H9 (cell line): ENCODE data around the gene XRRA1. TPM values are rescaled to one million over a fixed set of nuclear protein-coding genes. Genes with fewer than 3 reads are reported as not detected.

Experiments
- DNase-seq: peaks from one replicate; pipeline ENCODE4 v3.0.0-alpha.2; 2017
- H2AFZ ChIP-seq: one replicate; pipeline ENCODE4 v1.6.1; 2013; ENCODE audit warnings: mild to moderate bottlenecking, low read length, control low read depth, moderate library complexity
- H2AK5ac ChIP-seq: 2 replicates; pipeline ENCODE4 v1.6.1; 2013; ENCODE audit warnings: low read length, control low read depth, mixed read lengths; ENCODE audit not compliant: insufficient read length
- H2BK120ac ChIP-seq: one replicate; pipeline ENCODE4 v1.6.1; 2013; ENCODE audit warnings: low read depth, mild to moderate bottlenecking, low read length, control low read depth, inconsistent platforms; ENCODE audit not compliant: poor library complexity, severe bottlenecking
- H2BK12ac ChIP-seq: 2 replicates; pipeline ENCODE4 v1.6.1; 2013; ENCODE audit warnings: low read length, control low read depth, mixed read lengths, low read depth; ENCODE audit not compliant: insufficient read length
- H2BK15ac ChIP-seq: 2 replicates; pipeline ENCODE4 v1.6.1; 2013; ENCODE audit warnings: low read depth, low read length, control low read depth
- H2BK20ac ChIP-seq: one replicate; pipeline ENCODE4 v1.6.1; 2013; ENCODE audit warnings: low read depth, mild to moderate bottlenecking, low read length, control low read depth, inconsistent platforms; ENCODE audit not compliant: poor library complexity, severe bottlenecking
- H2BK5ac ChIP-seq: 2 replicates; pipeline ENCODE4 v1.6.1; 2013; ENCODE audit warnings: low read length, control low read depth, mixed read lengths; ENCODE audit not compliant: insufficient read length
- H3K14ac ChIP-seq: 2 replicates; pipeline ENCODE4 v1.6.1; 2013; ENCODE audit warnings: low read length, control low read depth; ENCODE audit not compliant: insufficient read depth
- H3K18ac ChIP-seq: 2 replicates; pipeline ENCODE4 v1.6.1; 2013; ENCODE audit warnings: low read depth, mild to moderate bottlenecking, mixed read lengths, low read length, control low read depth; ENCODE audit not compliant: insufficient read length
- H3K23ac ChIP-seq: 2 replicates; pipeline ENCODE4 v1.6.1; 2013; ENCODE audit warnings: low read length, control low read depth, mixed read lengths, low read depth; ENCODE audit not compliant: insufficient read length
- H3K23me2 ChIP-seq: 2 replicates; pipeline ENCODE4 v1.6.1; 2013; ENCODE audit warnings: low read depth, mild to moderate bottlenecking, mixed read lengths, low read length, control low read depth; ENCODE audit not compliant: insufficient read length, poor library complexity, severe bottlenecking
- H3K27ac ChIP-seq: 2 replicates; pipeline ENCODE4 v1.5.1; 2013; ENCODE audit warnings: low read length, control low read depth, mixed read lengths, low read depth; ENCODE audit not compliant: insufficient read length
- H3K27me3 ChIP-seq: 2 replicates; pipeline ENCODE4 v1.6.1; 2013; ENCODE audit warnings: low read length, control low read depth, inconsistent platforms; ENCODE audit not compliant: insufficient read depth
- H3K4ac ChIP-seq: 2 replicates; pipeline ENCODE4 v1.6.1; 2013; ENCODE audit warnings: low read depth, mild to moderate bottlenecking, control low read depth, inconsistent platforms, low read length, moderate library complexity
- H3K4me1 ChIP-seq: 2 replicates; pipeline ENCODE4 v1.6.1; 2013; ENCODE audit warnings: low read length, control low read depth, inconsistent platforms; ENCODE audit not compliant: insufficient read depth
- H3K4me2 ChIP-seq: 2 replicates; pipeline ENCODE4 v1.6.1; 2013; ENCODE audit warnings: low read length, control low read depth, mixed read lengths; ENCODE audit not compliant: insufficient read length, insufficient read depth
- H3K56ac ChIP-seq: 2 replicates; pipeline ENCODE4 v1.6.1; 2013; ENCODE audit warnings: low read depth, mild to moderate bottlenecking, mixed read lengths, low read length, control low read depth; ENCODE audit not compliant: insufficient read length
- H3K79me1 ChIP-seq: 2 replicates; pipeline ENCODE4 v1.6.1; 2013; ENCODE audit warnings: low read depth, mild to moderate bottlenecking, moderate library complexity, low read length, control low read depth, inconsistent platforms; ENCODE audit not compliant: insufficient read depth, poor library complexity, severe bottlenecking
- H3K79me2 ChIP-seq: 2 replicates; pipeline ENCODE4 v1.6.1; 2013; ENCODE audit warnings: low read length, control low read depth, inconsistent platforms; ENCODE audit not compliant: insufficient read depth
- H3K9ac ChIP-seq: 2 replicates; pipeline ENCODE4 v1.6.1; 2013; ENCODE audit warnings: low read length, control low read depth, mixed read lengths; ENCODE audit not compliant: insufficient read length; ENCODE audit errors: extremely low read depth
- H3K9me3 ChIP-seq: one replicate; pipeline ENCODE4 v1.6.1; 2013; ENCODE audit warnings: low read depth, low read length, inconsistent platforms; ENCODE audit not compliant: control insufficient read depth
- H3T11ph ChIP-seq: one replicate; pipeline ENCODE4 v1.6.1; 2013; ENCODE audit warnings: mild to moderate bottlenecking, low read length, control low read depth, inconsistent platforms
- H4K20me1 ChIP-seq: one replicate; pipeline ENCODE4 v1.6.1; 2013; ENCODE audit not compliant: control insufficient read depth, insufficient read length, insufficient read depth
- H4K5ac ChIP-seq: 2 replicates; pipeline ENCODE4 v1.6.1; 2013; ENCODE audit warnings: low read depth, mild to moderate bottlenecking, mixed read lengths, low read length, control low read depth; ENCODE audit not compliant: insufficient read length
- H4K8ac ChIP-seq: replicated peaks from 2 replicates; pipeline ENCODE4 v1.6.1; 2013; ENCODE audit warnings: low read length, control low read depth, mixed read lengths, low read depth; ENCODE audit not compliant: insufficient read length
- H4K91ac ChIP-seq: 2 replicates; pipeline ENCODE4 v1.6.1; 2013; ENCODE audit warnings: low read depth, mild to moderate bottlenecking, moderate library complexity, mixed read lengths, low read length, control low read depth; ENCODE audit not compliant: insufficient read length
- H3K27ac Mint-ChIP-seq, 3 experiments: 2 replicates in 2 of 3; 3 replicates in 1 of 3; pipeline ENCODE4 v1.8.0; 2020 to 2021; ENCODE audit warnings: mixed read lengths in 3 of 3, mild to moderate bottlenecking in 1 of 3, moderate library complexity in 1 of 3
- H3K27me3 Mint-ChIP-seq: 2 replicates; pipeline ENCODE4 v1.8.0; 2021; ENCODE audit warnings: low read depth, mild to moderate bottlenecking, moderate library complexity, mixed read lengths
- H3K36me3 Mint-ChIP-seq, 3 experiments: 2 replicates in 2 of 3; 3 replicates in 1 of 3; pipeline ENCODE4 v1.8.0; 2020 to 2021; ENCODE audit warnings: low read depth in 3 of 3, mixed read lengths in 3 of 3; ENCODE audit not compliant: insufficient read depth in 1 of 3
- H3K4me1 Mint-ChIP-seq, 2 experiments: 2 replicates each; pipeline ENCODE4 v1.8.0; 2020; ENCODE audit warnings: mixed read lengths in 2 of 2
- H3K4me3 Mint-ChIP-seq, 2 experiments: 2 replicates in 1 of 2; 3 replicates in 1 of 2; pipeline ENCODE4 v1.8.0; 2020 to 2021; ENCODE audit warnings: mild to moderate bottlenecking in 2 of 2, mixed read lengths in 2 of 2, moderate library complexity in 1 of 2
- H3K9me3 Mint-ChIP-seq, 2 experiments: 2 replicates in 1 of 2; 3 replicates in 1 of 2; pipeline ENCODE4 v1.8.0; 2020; ENCODE audit warnings: mild to moderate bottlenecking in 2 of 2, mixed read lengths in 2 of 2, moderate library complexity in 1 of 2
- CTCF ChIP-seq: fragments of 200-600 bp; sonication (generic); conservative IDR thresholded peaks from 3 replicates; pipeline ENCODE4 v1.8.0; 2021; ENCODE audit warnings: antibody characterized with exemption, mild to moderate bottlenecking
- WGBS: extraction: QIAGEN DNeasy Blood & Tissue Kit; methylation state at CpG from one replicate; pipeline ENCODE4 v1.1.7; 2013; ENCODE audit warnings: missing lambda C conversion rate, low lambda C conversion rate, mixed read lengths; ENCODE audit not compliant: insufficient read length; ENCODE audit errors: extremely low coverage; 5-methylcytosine and 5-hydroxymethylcytosine counted together
- total RNA-seq: library from RNA; stranded (reverse); gene quantifications from 2 replicates; pipeline ENCODE4 v1.2.1, GENCODE V29; 2021

Gene XRRA1
- total RNA-seq, 1 experiment from 2014 or later, result 4.5 TPM

GRCh38 chr11:74847895-74848294, 101.0 kb downstream of the XRRA1 start:
- no peak overlapping the region for H2BK15ac ChIP-seq
- H2BK12ac ChIP-seq, result no peak overlapping the region
- no peak overlapping the region for H4K8ac ChIP-seq
- no peak overlapping the region for H2AFZ ChIP-seq
- Mint-ChIP-seq H3K4me1 (peaks cover 16 to 20% of the 10 kb centered on the region in 2 experiments), H3K36me3 (peaks cover 3 to 36% (median 9%) of the 10 kb centered on the region in 3 experiments; a peak in 4 of 7 replicates), H3K27ac (no peak overlapping the region; a peak in 1 of 7 replicates), H3K4me3 (no peak overlapping the region), H3K27me3 (no peaks in the 10 kb centered on the region), H3K9me3 (no peaks in the 10 kb centered on the region)
- no peak overlapping the region for H3K9ac ChIP-seq
- H3T11ph ChIP-seq, result no peak overlapping the region
- no peaks in the 10 kb centered on the region for H3K23me2 ChIP-seq
- no peak overlapping the region for H3K14ac ChIP-seq
- H4K91ac ChIP-seq, result no peak overlapping the region
- DNase-seq, result no peak
- H3K56ac ChIP-seq, result no peak overlapping the region
- no peak overlapping the region for H2BK120ac ChIP-seq
- H2BK20ac ChIP-seq, result no peak overlapping the region
- H3K4me2 ChIP-seq, result no peak overlapping the region
- H4K5ac ChIP-seq, result no peak overlapping the region
- no peak overlapping the region for H3K23ac ChIP-seq
- no peak overlapping the region for H3K18ac ChIP-seq
- no peak overlapping the region for H3K27ac ChIP-seq
- no peaks in the 10 kb centered on the region for H4K20me1 ChIP-seq
- no peak overlapping the region for H2AK5ac ChIP-seq
- H3K27me3 ChIP-seq, result no peaks in the 10 kb centered on the region
- no peaks in the 10 kb centered on the region for H3K79me1 ChIP-seq
- WGBS, result no CpG with 5 or more reads among the region's 6 CpGs
- TF ChIP-seq CTCF, result no peak
- no peaks in the 10 kb centered on the region for H3K9me3 ChIP-seq
- no peaks in the 10 kb centered on the region for H3K79me2 ChIP-seq
- no peak overlapping the region for H3K4ac ChIP-seq
- peaks cover 8% of the 10 kb centered on the region; the same call in 1 of the 2 replicates for H3K4me1 ChIP-seq
- no peak overlapping the region for H2BK5ac ChIP-seq
